HepG2 (cell line): ENCODE measurements around the gene KRT81.

Experiments used
- CBFB ChIP-seq: sonication (generic); formaldehyde crosslinking; IDR thresholded peaks from 2 replicates; pipeline ENCODE4 v1.4.0; 2020; ENCODE audit warnings: missing genetic modification reagents
- GTF3A ChIP-seq: sonication (generic); formaldehyde crosslinking; conservative IDR thresholded peaks from 2 replicates; pipeline ENCODE4 v1.4.0; 2020; ENCODE audit warnings: mild to moderate bottlenecking, missing genetic modification reagents
- JUNB ChIP-seq: sonication (generic); formaldehyde crosslinking; IDR thresholded peaks from 2 replicates; pipeline ENCODE4 v1.8.0; 2022; ENCODE audit warnings: missing genetic modification reagents, mild to moderate bottlenecking, borderline replicate concordance
- ZNF253 ChIP-seq: sonication (generic); formaldehyde crosslinking; IDR thresholded peaks from 2 replicates; pipeline ENCODE4 v1.8.0; 2022; ENCODE audit warnings: mild to moderate bottlenecking, missing genetic modification reagents, borderline replicate concordance
- ZNF331 ChIP-seq: sonication (generic); formaldehyde crosslinking; IDR thresholded peaks from 2 replicates; pipeline ENCODE4 v1.4.0; 2020; ENCODE audit warnings: missing genetic modification reagents

- TF ChIP-seq JUNB (CRISPR knock-in tag) (no peak), ZNF331 (CRISPR knock-in tag) (no peak), GTF3A (no peak), ZNF253 (CRISPR knock-in tag) (no peak), CBFB (CRISPR knock-in tag) (no peak)
These were observed 27.4 kb downstream of the KRT81 start for GRCh38 chr12:52263761-52264434.
